ENCODE measurements around the gene SPATA6. TPM values are rescaled to one million over a fixed set of nuclear protein-coding genes. Genes with fewer than 3 reads are reported as not detected.

Gene SPATA6
- total RNA-seq, 4 donors from 2014 or later: 0.85 to 7.0 (median 3.2) TPM

- in situ Hi-C loops (cut with MboI; ENCODE audit: low sequenced_read_pairs in 4 of 4) (no loop called here), intact Hi-C loops (cut with DNase I; ENCODE audit: low total_unique reads) (no loop called here)
- Histone ChIP-seq H3K9me3 (no peaks in the 10 kb centered on the region), H3K27ac (no peak overlapping the region), H3K4me3 (no peak overlapping the region), H3K27me3 (no peaks in the 10 kb centered on the region), H3K4me1 (no peaks in the 10 kb centered on the region), H3K36me3 (no peaks in the 10 kb centered on the region)
- TF ChIP-seq CTCF (IDR thresholded peaks at IDR 0.05 in 4 of 5, conservative IDR thresholded peaks at IDR 0.05 in 1 of 5) (no peak), POLR2A (IDR thresholded peaks at IDR 0.05) (no peak)
- no peak for ATAC-seq
- no peak for DNase-seq
Measured at GRCh38 chr1:48374785-48375184, 97.2 kb downstream of the SPATA6 start.

GRCh38 chr1:48371598-48371997 lies 100.4 kb downstream of the SPATA6 start:
- ATAC-seq: no peak
- no peak for DNase-seq
- Histone ChIP-seq H3K27me3 (no peaks in the 10 kb centered on the region), H3K27ac (no peak overlapping the region), H3K4me1 (no peaks in the 10 kb centered on the region), H3K4me3 (no peak overlapping the region), H3K36me3 (no peaks in the 10 kb centered on the region), H3K9me3 (no peaks in the 10 kb centered on the region)
- intact Hi-C loops (cut with DNase I; ENCODE audit: low total_unique reads): no loop called here
- in situ Hi-C loops (cut with MboI; ENCODE audit: low sequenced_read_pairs in 4 of 4): no loop called here
- TF ChIP-seq POLR2A (IDR thresholded peaks at IDR 0.05) (no peak), CTCF (IDR thresholded peaks at IDR 0.05 in 4 of 5, conservative IDR thresholded peaks at IDR 0.05 in 1 of 5) (no peak)

GRCh38 chr1:48362901-48363300 lies 109.1 kb downstream of the SPATA6 start:
- Histone ChIP-seq H3K4me1 (no peaks in the 10 kb centered on the region), H3K27ac (no peak overlapping the region), H3K27me3 (no peaks in the 10 kb centered on the region), H3K4me3 (no peak overlapping the region), H3K9me3 (no peaks in the 10 kb centered on the region), H3K36me3 (no peaks in the 10 kb centered on the region)
- intact Hi-C loops (cut with DNase I; ENCODE audit: low total_unique reads) (no loop called here), in situ Hi-C loops (cut with MboI; ENCODE audit: low sequenced_read_pairs in 4 of 4) (no loop called here)
- ATAC-seq (no peak), DNase-seq (no peak)
- no peak for TF ChIP-seq CTCF (IDR thresholded peaks at IDR 0.05 in 4 of 5, conservative IDR thresholded peaks at IDR 0.05 in 1 of 5)
- TF ChIP-seq POLR2A (IDR thresholded peaks at IDR 0.05): no peak

GRCh38 chr1:48356901-48357300 lies 115.1 kb downstream of the SPATA6 start:
- in situ Hi-C loops (cut with MboI; ENCODE audit: low sequenced_read_pairs in 4 of 4): no loop called here
- Histone ChIP-seq H3K4me1 (no peaks in the 10 kb centered on the region), H3K4me3 (no peak overlapping the region), H3K9me3 (no peaks in the 10 kb centered on the region), H3K36me3 (no peaks in the 10 kb centered on the region), H3K27me3 (no peaks in the 10 kb centered on the region), H3K27ac (no peak overlapping the region)
- intact Hi-C loops (cut with DNase I; ENCODE audit: low total_unique reads): no loop called here
- no peak for DNase-seq
- no peak for ATAC-seq
- TF ChIP-seq CTCF (IDR thresholded peaks at IDR 0.05 in 4 of 5, conservative IDR thresholded peaks at IDR 0.05 in 1 of 5): no peak
- no peak for TF ChIP-seq POLR2A (IDR thresholded peaks at IDR 0.05)

GRCh38 chr1:48344373-48344772 lies 127.6 kb downstream of the SPATA6 start:
- Histone ChIP-seq H3K4me3 (no peak overlapping the region), H3K4me1 (no peaks in the 10 kb centered on the region), H3K36me3 (no peaks in the 10 kb centered on the region), H3K9me3 (no peaks in the 10 kb centered on the region), H3K27me3 (no peaks in the 10 kb centered on the region), H3K27ac (no peak overlapping the region)
- TF ChIP-seq CTCF (IDR thresholded peaks at IDR 0.05 in 4 of 5, conservative IDR thresholded peaks at IDR 0.05 in 1 of 5) (no peak), POLR2A (IDR thresholded peaks at IDR 0.05) (no peak)
- intact Hi-C loops (cut with DNase I; ENCODE audit: low total_unique reads): no loop called here
- no peak for ATAC-seq
- in situ Hi-C loops (cut with MboI; ENCODE audit: low sequenced_read_pairs in 4 of 4): no loop called here
- no peak for DNase-seq
